MM.1S (cell line): ENCODE measurements around the gene PIGT.

Experiments used
- DNase-seq: peaks from one replicate; pipeline ENCODE4 v3.0.0-alpha.2; 2015
- H2AFZ ChIP-seq: fragments of 300-600 bp; sonication (generic); 2 replicates; pipeline ENCODE4 v1.6.0; 2016; ENCODE audit warnings: antibody characterized with exemption, low read length
- H3F3A ChIP-seq: fragments of 300-600 bp; sonication (generic); 2 replicates; pipeline ENCODE4 v1.6.1; 2016; ENCODE audit warnings: mild to moderate bottlenecking, antibody characterized with exemption, low read length, moderate library complexity, mixed read lengths; ENCODE audit not compliant: insufficient read depth
- H3K27ac ChIP-seq: fragments of 300-600 bp; sonication (generic); 2 replicates; pipeline ENCODE4 v1.5.1; 2016; ENCODE audit warnings: mild to moderate bottlenecking, low read length
- H3K27me3 ChIP-seq: fragments of 300-600 bp; sonication (generic); replicated peaks from 2 replicates; pipeline ENCODE4 v1.6.0; 2016; ENCODE audit warnings: low read length; ENCODE audit not compliant: insufficient read depth
- H3K36me3 ChIP-seq: fragments of 300-600 bp; sonication (generic); replicated peaks from 2 replicates; pipeline ENCODE4 v1.6.1; 2016; ENCODE audit warnings: mild to moderate bottlenecking, low read length, mixed read lengths; ENCODE audit not compliant: insufficient read depth
- H3K4me1 ChIP-seq: fragments of 300-600 bp; sonication (generic); 2 replicates; pipeline ENCODE4 v1.6.1; 2016; ENCODE audit warnings: low read length, mixed read lengths
- H3K4me2 ChIP-seq: fragments of 300-600 bp; sonication (generic); 2 replicates; pipeline ENCODE4 v1.6.0; 2016; ENCODE audit warnings: low read depth, low read length
- H3K4me3 ChIP-seq: fragments of 300-600 bp; sonication (generic); 2 replicates; pipeline ENCODE4 v1.5.1; 2016; ENCODE audit warnings: low read length, mixed read lengths
- H3K79me2 ChIP-seq: fragments of 300-600 bp; sonication (generic); 2 replicates; pipeline ENCODE4 v1.6.1; 2016; ENCODE audit warnings: mixed run types, low read length, mixed read lengths
- H3K9ac ChIP-seq: fragments of 300-600 bp; sonication (generic); 2 replicates; pipeline ENCODE4 v1.6.1; 2016; ENCODE audit warnings: low read length, mixed read lengths
- H3K9me2 ChIP-seq: fragments of 300-600 bp; sonication (generic); replicated peaks from 2 replicates; pipeline ENCODE4 v1.6.1; 2016; ENCODE audit warnings: mild to moderate bottlenecking, low read length, mixed read lengths; ENCODE audit not compliant: insufficient read depth
- H3K9me3 ChIP-seq: fragments of 300-600 bp; sonication (generic); replicated peaks from 2 replicates; pipeline ENCODE4 v1.6.1; 2016; ENCODE audit warnings: mild to moderate bottlenecking, low read length, mixed read lengths; ENCODE audit not compliant: insufficient read depth
- H4K20me1 ChIP-seq: fragments of 300-600 bp; sonication (generic); 2 replicates; pipeline ENCODE4 v1.6.1; 2016; ENCODE audit warnings: mild to moderate bottlenecking, low read length, moderate library complexity, mixed read lengths; ENCODE audit not compliant: insufficient read depth
- EZH2 ChIP-seq: fragments of 300-600 bp; sonication (generic); optimal IDR thresholded peaks from 2 replicates; pipeline ENCODE3; 2017; ENCODE audit warnings: low read depth, mild to moderate bottlenecking, antibody characterized with exemption, low read length, mixed read lengths
- EZH2phosphoT487 ChIP-seq: fragments of 300-600 bp; sonication (generic); IDR thresholded peaks from 2 replicates; pipeline ENCODE4 v1.6.1; 2018; ENCODE audit warnings: antibody characterized with exemption, low read length
- TF ChIP-seq, protein P1 (sequence below): fragments of 300-600 bp; sonication (generic); IDR thresholded peaks from 2 replicates; pipeline ENCODE4 v1.5.1; 2016; ENCODE audit warnings: antibody characterized with exemption, low read length, mixed read lengths

PIGT gene

GRCh38 chr20:45409521-45410272 is 6.2 kb upstream of the PIGT start:
- peaks cover 9% of the 10 kb centered on the region for H3K27me3 ChIP-seq
- H3K36me3 ChIP-seq, result no peaks in the 10 kb centered on the region
- TF ChIP-seq EZH2phosphoT487 (no peak), EZH2 (no peak)
- TF ChIP-seq, protein P1, sequence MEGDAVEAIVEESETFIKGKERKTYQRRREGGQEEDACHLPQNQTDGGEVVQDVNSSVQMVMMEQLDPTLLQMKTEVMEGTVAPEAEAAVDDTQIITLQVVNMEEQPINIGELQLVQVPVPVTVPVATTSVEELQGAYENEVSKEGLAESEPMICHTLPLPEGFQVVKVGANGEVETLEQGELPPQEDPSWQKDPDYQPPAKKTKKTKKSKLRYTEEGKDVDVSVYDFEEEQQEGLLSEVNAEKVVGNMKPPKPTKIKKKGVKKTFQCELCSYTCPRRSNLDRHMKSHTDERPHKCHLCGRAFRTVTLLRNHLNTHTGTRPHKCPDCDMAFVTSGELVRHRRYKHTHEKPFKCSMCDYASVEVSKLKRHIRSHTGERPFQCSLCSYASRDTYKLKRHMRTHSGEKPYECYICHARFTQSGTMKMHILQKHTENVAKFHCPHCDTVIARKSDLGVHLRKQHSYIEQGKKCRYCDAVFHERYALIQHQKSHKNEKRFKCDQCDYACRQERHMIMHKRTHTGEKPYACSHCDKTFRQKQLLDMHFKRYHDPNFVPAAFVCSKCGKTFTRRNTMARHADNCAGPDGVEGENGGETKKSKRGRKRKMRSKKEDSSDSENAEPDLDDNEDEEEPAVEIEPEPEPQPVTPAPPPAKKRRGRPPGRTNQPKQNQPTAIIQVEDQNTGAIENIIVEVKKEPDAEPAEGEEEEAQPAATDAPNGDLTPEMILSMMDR, result no peak
- H3K4me3 ChIP-seq, result no peak overlapping the region
- no peaks in the 10 kb centered on the region for H3K9me2 ChIP-seq
- no peak overlapping the region for H3K4me2 ChIP-seq
- H2AFZ ChIP-seq, result no peak overlapping the region
- H3K9me3 ChIP-seq, result no peaks in the 10 kb centered on the region
- H3K4me1 ChIP-seq, result no peaks in the 10 kb centered on the region
- no peak overlapping the region for H3K9ac ChIP-seq
- no peak for DNase-seq
- no peaks in the 10 kb centered on the region for H3F3A ChIP-seq
- no peaks in the 10 kb centered on the region for H3K79me2 ChIP-seq
- H3K27ac ChIP-seq, result no peak overlapping the region
- no peaks in the 10 kb centered on the region for H4K20me1 ChIP-seq

- Histone ChIP-seq H4K20me1 (no peaks in the 10 kb centered on the region), H3K4me3 (no peak overlapping the region), H3K9me3 (no peaks in the 10 kb centered on the region), H3K27me3 (peaks cover 3% of the 10 kb centered on the region; the same call in 1 of the 2 replicates), H3K9me2 (no peaks in the 10 kb centered on the region), H3K4me1 (peaks cover 7% of the 10 kb centered on the region), H3K27ac (no peak overlapping the region), H3K9ac (no peak overlapping the region), H2AFZ (no peak overlapping the region), H3F3A (no peaks in the 10 kb centered on the region), H3K79me2 (peaks cover 3% of the 10 kb centered on the region), H3K4me2 (no peak overlapping the region), H3K36me3 (no peaks in the 10 kb centered on the region)
- no peak for DNase-seq
- no peak for TF ChIP-seq EZH2
- TF ChIP-seq, protein P1, result no peak
- no peak for TF ChIP-seq EZH2phosphoT487
Observed at GRCh38 chr20:45410887-45411286, 5.1 kb upstream of the PIGT start.

GRCh38 chr20:45412653-45413052 is 3.3 kb upstream of the PIGT start:
- Histone ChIP-seq H3K9ac (no peak overlapping the region), H3K27me3 (no peaks in the 10 kb centered on the region), H3K79me2 (peaks cover 21% of the 10 kb centered on the region), H3K4me1 (peaks cover 16% of the 10 kb centered on the region), H4K20me1 (no peaks in the 10 kb centered on the region), H3K9me3 (no peaks in the 10 kb centered on the region), H3K36me3 (no peaks in the 10 kb centered on the region), H3K9me2 (no peaks in the 10 kb centered on the region), H3K27ac (no peak overlapping the region), H3F3A (no peaks in the 10 kb centered on the region), H3K4me2 (no peak overlapping the region), H2AFZ (no peak overlapping the region), H3K4me3 (no peak overlapping the region)
- no peak for DNase-seq
- TF ChIP-seq, protein P1, result no peak
- TF ChIP-seq EZH2phosphoT487 (no peak), EZH2 (no peak)
